PC-3 (cell line): ENCODE measurements around the gene ZSWIM1. TPM values are rescaled to one million over a fixed set of nuclear protein-coding genes. Genes with fewer than 3 reads are reported as not detected.

ENCODE experiments used
- ATAC-seq: fragments of 200-7000 bp; cut with Tn5 transposase; 2 replicates; pipeline ENCODE4 v1.9.1; 2020; ENCODE audit warnings: mild to moderate bottlenecking, moderate library complexity
- BruUV-seq: library from RNA; stranded (reverse); fragments of 400-500 nt; replicated peaks from 2 replicates; lab custom pipeline; 2021; lab: Mats Ljungman, UMichigan
- CTCF ChIA-PET: fragments of 300-600 bp; sonication (Branson Sonifier 250); formaldehyde crosslinking; loops from one replicate; lab custom pipeline; 2022; ENCODE audit warnings: antibody characterized with exemption; lab: Charles Lee
- POLR2A ChIA-PET: fragments of 300-600 bp; sonication (Branson Sonifier 250); formaldehyde crosslinking; loops from one replicate; lab custom pipeline; 2022; ENCODE audit warnings: antibody characterized with exemption; ENCODE audit not compliant: unreplicated experiment; lab: Charles Lee
- DNase-seq: peaks from one replicate; pipeline ENCODE4 v3.0.0-alpha.2; 2015
- H2AFZ ChIP-seq: fragments of 300-600 bp; sonication (generic); 2 replicates; pipeline ENCODE4 v1.6.0; 2016; ENCODE audit warnings: antibody characterized with exemption, low read length
- H3F3A ChIP-seq: fragments of 300-600 bp; sonication (generic); one replicate; pipeline ENCODE4 v1.6.0; 2017; ENCODE audit warnings: antibody characterized with exemption, low read length, control low read depth, mild to moderate bottlenecking; ENCODE audit not compliant: unreplicated experiment
- H3K27ac ChIP-seq: fragments of 300-600 bp; sonication (generic); 2 replicates; pipeline ENCODE4 v1.5.1; 2016; ENCODE audit warnings: mild to moderate bottlenecking, low read length
- H3K27me3 ChIP-seq: fragments of 300-600 bp; sonication (generic); 2 replicates; pipeline ENCODE4 v1.6.1; 2016; ENCODE audit warnings: low read length, mixed read lengths
- H3K36me3 ChIP-seq: fragments of 300-600 bp; sonication (generic); 2 replicates; pipeline ENCODE4 v1.6.1; 2016; ENCODE audit warnings: low read depth, mixed run types, low read length, mixed read lengths
- H3K4me1 ChIP-seq: fragments of 300-600 bp; sonication (generic); 2 replicates; pipeline ENCODE4 v1.5.1; 2016; ENCODE audit warnings: low read length; ENCODE audit not compliant: insufficient read depth
- H3K4me2 ChIP-seq: fragments of 300-600 bp; sonication (generic); 2 replicates; pipeline ENCODE4 v1.6.0; 2016; ENCODE audit warnings: low read length
- H3K4me3 ChIP-seq: fragments of 300-600 bp; sonication (generic); 2 replicates; pipeline ENCODE4 v1.5.1; 2016; ENCODE audit warnings: mild to moderate bottlenecking, low read length, mixed read lengths
- H3K79me2 ChIP-seq: fragments of 300-600 bp; sonication (generic); 2 replicates; pipeline ENCODE4 v1.6.1; 2017; ENCODE audit warnings: low read length, mixed read lengths
- H3K9ac ChIP-seq: fragments of 300-600 bp; sonication (generic); 2 replicates; pipeline ENCODE4 v1.6.0; 2016; ENCODE audit warnings: mild to moderate bottlenecking, low read length
- H3K9me2 ChIP-seq: fragments of 300-600 bp; sonication (generic); replicated peaks from 2 replicates; pipeline ENCODE4 v1.6.1; 2016; ENCODE audit warnings: mixed run types, low read length, mixed read lengths
- H3K9me3 ChIP-seq: fragments of 300-600 bp; sonication (generic); 2 replicates; pipeline ENCODE4 v1.6.1; 2016; ENCODE audit warnings: low read length, mixed read lengths
- H4K20me1 ChIP-seq: fragments of 300-600 bp; sonication (generic); 2 replicates; pipeline ENCODE4 v1.6.1; 2016; ENCODE audit warnings: low read length, mixed read lengths
- CTCF ChIP-seq: fragments of 300-600 bp; sonication (generic); conservative IDR thresholded peaks from 2 replicates; pipeline ENCODE4 v1.5.1; 2017; ENCODE audit warnings: antibody characterized with exemption, low read depth, mild to moderate bottlenecking, low read length
- EZH2 ChIP-seq: fragments of 300-600 bp; sonication (generic); IDR thresholded peaks from one replicate; pipeline ENCODE4 v1.6.1; 2017; ENCODE audit warnings: antibody characterized with exemption, mild to moderate bottlenecking, low read length; ENCODE audit not compliant: unreplicated experiment
- EZH2phosphoT487 ChIP-seq: fragments of 300-600 bp; sonication (generic); IDR thresholded peaks from 2 replicates; pipeline ENCODE4 v1.6.1; 2018; ENCODE audit warnings: mild to moderate bottlenecking, antibody characterized with exemption, low read length, borderline replicate concordance
- intact Hi-C: fragments of 100-400 bp; cut with micrococcal nuclease; formaldehyde crosslinking; loops from 2 replicates; pipeline ENCODE4 v1.9.0; 2023
- total RNA-seq: library from RNA; depleted of rRNA; stranded (reverse); fragments of >200 nt; gene quantifications from 2 replicates; pipeline ENCODE4 v1.2.3, GENCODE V29; 2014

Gene ZSWIM1
- total RNA-seq, 1 experiment from 2014 or later: 16.3 TPM

GRCh38 chr20:45910670-45911485, 29.9 kb downstream of the ZSWIM1 start:
- POLR2A ChIA-PET: interaction anchor here (0.6 to 1.1 kb wide), 4 partner anchors 24 to 99 kb away, joined by 3 to 20 read pairs (median 14); no protein-coding TSS in a partner anchor

GRCh38 chr20:45911486-45912343, 30.7 kb downstream of the ZSWIM1 start, which contains the start of gene PLTP:
Gene PLTP, minus strand, starts transcription at chr20:45912155. Its CDS starts 703 bp downstream, at chr20:45911452.
- TF ChIP-seq EZH2 (no peak), EZH2phosphoT487 (no peak), CTCF (no peak)
- BruUV-seq: TSS peak; percentile 98
- Histone ChIP-seq H3F3A (no peaks in the 10 kb centered on the region), H3K4me3 (peak within 1 kb of the TSS; percentile 65), H3K79me2 (no peaks in the 10 kb centered on the region), H3K9me3 (no peaks in the 10 kb centered on the region), H4K20me1 (no peaks in the 10 kb centered on the region), H3K36me3 (no peaks in the 10 kb centered on the region), H3K4me1 (0 out of 2 replicates have a peak, but pooled peaks cover 9% of the 10 kb centered on the region), H3K9me2 (no peaks in the 10 kb centered on the region), H3K27ac (peak within 1 kb of the TSS; percentile 35), H3K9ac (peak within 1 kb of the TSS; percentile 63), H3K4me2 (peak within 1 kb of the TSS; percentile 84), H2AFZ (peak within 1 kb of the TSS; percentile 53), H3K27me3 (no peaks in the 10 kb centered on the region)
- ATAC-seq (peak; percentile 27), DNase-seq (peak; percentile 38)
- POLR2A ChIA-PET: interaction anchor here (0.5 to 0.7 kb wide), 4 partner anchors 24 to 100 kb away, joined by 3 to 10 read pairs (median 6); no protein-coding TSS in a partner anchor
- intact Hi-C loops: no loop called here
- CTCF ChIA-PET: interaction anchor here (0.5 kb wide), 1 partner anchor 76 kb away, joined by 3 read pairs; no protein-coding TSS in a partner anchor

More at GRCh38 chr20:45910670-45911485, 29.9 kb downstream of the ZSWIM1 start:
- Histone ChIP-seq H4K20me1 (no peaks in the 10 kb centered on the region), H2AFZ (peak overlapping the region; percentile 53), H3F3A (peaks cover 4% of the 10 kb centered on the region), H3K9me2 (no peaks in the 10 kb centered on the region), H3K36me3 (no peaks in the 10 kb centered on the region), H3K9me3 (no peaks in the 10 kb centered on the region), H3K27me3 (no peaks in the 10 kb centered on the region), H3K4me2 (peak overlapping the region; percentile 84), H3K27ac (peak overlapping the region; percentile 35), H3K4me1 (peaks cover 15% of the 10 kb centered on the region), H3K4me3 (peak overlapping the region; percentile 65), H3K9ac (peak overlapping the region; percentile 63), H3K79me2 (no peaks in the 10 kb centered on the region)
- intact Hi-C loops: no loop called here
- peak; percentile 76 for ATAC-seq
- DNase-seq: peak; percentile 99
- CTCF ChIA-PET: no interaction called here
- TF ChIP-seq CTCF (no peak), EZH2 (no peak), EZH2phosphoT487 (no peak)
- BruUV-seq: no TSS peak
